Measurements from ENCODE around the gene DOCK10. TPM values are rescaled to one million over a fixed set of nuclear protein-coding genes. Genes with fewer than 3 reads are reported as not detected.

The DOCK10 gene
- total RNA-seq, 1 donor: 176 TPM

GRCh38 chr2:224983712-224984554 is 58.3 kb downstream of the DOCK10 start:
- no peaks in the 10 kb centered on the region for H3K27me3 ChIP-seq (ENCODE audit: insufficient read depth, low read length)
- peaks cover 52% of the 10 kb centered on the region for H3K4me1 ChIP-seq (ENCODE audit: insufficient read depth, low read length)
- H3K4me3 ChIP-seq (ENCODE audit: low read length): no peak overlapping the region
- no peaks in the 10 kb centered on the region for H3K9me3 ChIP-seq (ENCODE audit: low read depth, low read length)

GRCh38 chr2:224982910-224983711 is 59.2 kb downstream of the DOCK10 start:
- Histone ChIP-seq H3K4me3 (ENCODE audit: low read length) (no peak overlapping the region), H3K4me1 (ENCODE audit: insufficient read depth, low read length) (peaks cover 52% of the 10 kb centered on the region), H3K9me3 (ENCODE audit: low read depth, low read length) (no peaks in the 10 kb centered on the region), H3K27me3 (ENCODE audit: insufficient read depth, low read length) (no peaks in the 10 kb centered on the region)

GRCh38 chr2:224982226-224982625 is 60.0 kb downstream of the DOCK10 start:
- Histone ChIP-seq H3K4me3 (ENCODE audit: low read length) (no peak overlapping the region), H3K27me3 (ENCODE audit: insufficient read depth, low read length) (no peaks in the 10 kb centered on the region), H3K4me1 (ENCODE audit: insufficient read depth, low read length) (peaks cover 43% of the 10 kb centered on the region), H3K9me3 (ENCODE audit: low read depth, low read length) (no peaks in the 10 kb centered on the region)

GRCh38 chr2:224976629-224977525 is 65.4 kb downstream of the DOCK10 start:
- no peak overlapping the region for H3K4me3 ChIP-seq (ENCODE audit: low read length)

GRCh38 chr2:224975761-224976160 is 66.5 kb downstream of the DOCK10 start:
- H3K27me3 ChIP-seq (ENCODE audit: insufficient read depth, low read length): no peaks in the 10 kb centered on the region
- peaks cover 21% of the 10 kb centered on the region for H3K4me1 ChIP-seq (ENCODE audit: insufficient read depth, low read length)
- H3K9me3 ChIP-seq (ENCODE audit: low read depth, low read length): no peaks in the 10 kb centered on the region
- no peak overlapping the region for H3K4me3 ChIP-seq (ENCODE audit: low read length)

More at GRCh38 chr2:224976629-224977525, 65.4 kb downstream of the DOCK10 start:
- Histone ChIP-seq H3K27me3 (ENCODE audit: insufficient read depth, low read length) (no peaks in the 10 kb centered on the region), H3K4me1 (ENCODE audit: insufficient read depth, low read length) (peaks cover 14% of the 10 kb centered on the region), H3K9me3 (ENCODE audit: low read depth, low read length) (no peaks in the 10 kb centered on the region)

GRCh38 chr2:224973112-224974016 is 68.9 kb downstream of the DOCK10 start:
- no peaks in the 10 kb centered on the region for H3K27me3 ChIP-seq (ENCODE audit: insufficient read depth, low read length)
- peaks cover 40% of the 10 kb centered on the region for H3K4me1 ChIP-seq (ENCODE audit: insufficient read depth, low read length)
- no peaks in the 10 kb centered on the region for H3K9me3 ChIP-seq (ENCODE audit: low read depth, low read length)
- no peak overlapping the region for H3K4me3 ChIP-seq (ENCODE audit: low read length)

- H3K27me3 ChIP-seq (ENCODE audit: insufficient read depth, low read length): no peaks in the 10 kb centered on the region
- no peaks in the 10 kb centered on the region for H3K9me3 ChIP-seq (ENCODE audit: low read depth, low read length)
- H3K4me3 ChIP-seq (ENCODE audit: low read length): no peak overlapping the region
- peaks cover 37% of the 10 kb centered on the region for H3K4me1 ChIP-seq (ENCODE audit: insufficient read depth, low read length)
These were observed 71.1 kb downstream of the DOCK10 start for GRCh38 chr2:224971214-224971613.

GRCh38 chr2:224970311-224970710 is 72.0 kb downstream of the DOCK10 start:
- Histone ChIP-seq H3K27me3 (ENCODE audit: insufficient read depth, low read length) (no peaks in the 10 kb centered on the region), H3K4me3 (ENCODE audit: low read length) (no peak overlapping the region), H3K9me3 (ENCODE audit: low read depth, low read length) (no peaks in the 10 kb centered on the region), H3K4me1 (ENCODE audit: insufficient read depth, low read length) (peaks cover 37% of the 10 kb centered on the region)

- H3K4me1 ChIP-seq (ENCODE audit: insufficient read depth, low read length): peaks cover 37% of the 10 kb centered on the region
These were observed 72.5 kb downstream of the DOCK10 start for GRCh38 chr2:224969633-224970260.

GRCh38 chr2:224969095-224969494 is 73.2 kb downstream of the DOCK10 start:
- Histone ChIP-seq H3K4me1 (ENCODE audit: insufficient read depth, low read length) (peaks cover 37% of the 10 kb centered on the region), H3K9me3 (ENCODE audit: low read depth, low read length) (no peaks in the 10 kb centered on the region), H3K4me3 (ENCODE audit: low read length) (no peak overlapping the region), H3K27me3 (ENCODE audit: insufficient read depth, low read length) (no peaks in the 10 kb centered on the region)

More at GRCh38 chr2:224969633-224970260, 72.5 kb downstream of the DOCK10 start:
- no peaks in the 10 kb centered on the region for H3K27me3 ChIP-seq (ENCODE audit: insufficient read depth, low read length)
- H3K9me3 ChIP-seq (ENCODE audit: low read depth, low read length): no peaks in the 10 kb centered on the region
- no peak overlapping the region for H3K4me3 ChIP-seq (ENCODE audit: low read length)

GRCh38 chr2:224968051-224968450 is 74.2 kb downstream of the DOCK10 start:
- Histone ChIP-seq H3K9me3 (ENCODE audit: low read depth, low read length) (no peaks in the 10 kb centered on the region), H3K4me3 (ENCODE audit: low read length) (no peak overlapping the region), H3K4me1 (ENCODE audit: insufficient read depth, low read length) (peaks cover 27% of the 10 kb centered on the region), H3K27me3 (ENCODE audit: insufficient read depth, low read length) (no peaks in the 10 kb centered on the region)

GRCh38 chr2:224966613-224967012 is 75.7 kb downstream of the DOCK10 start:
- Histone ChIP-seq H3K9me3 (ENCODE audit: low read depth, low read length) (no peaks in the 10 kb centered on the region), H3K27me3 (ENCODE audit: insufficient read depth, low read length) (no peaks in the 10 kb centered on the region), H3K4me1 (ENCODE audit: insufficient read depth, low read length) (peaks cover 26% of the 10 kb centered on the region), H3K4me3 (ENCODE audit: low read length) (no peak overlapping the region)

GRCh38 chr2:224959556-224959955 is 82.7 kb downstream of the DOCK10 start:
- Histone ChIP-seq H3K27me3 (ENCODE audit: insufficient read depth, low read length) (no peaks in the 10 kb centered on the region), H3K4me1 (ENCODE audit: insufficient read depth, low read length) (peaks cover 42% of the 10 kb centered on the region), H3K4me3 (ENCODE audit: low read length) (no peak overlapping the region), H3K9me3 (ENCODE audit: low read depth, low read length) (no peaks in the 10 kb centered on the region)

Measured in mononuclear cell (primary cell).